Adipose tissue (tissue), 3 donors: ENCODE results near the gene TRAK2. TPM values are rescaled to one million over a fixed set of nuclear protein-coding genes. Genes with fewer than 3 reads are reported as not detected.

ENCODE experiments used
- H3K27ac ChIP-seq: one replicate; pipeline ENCODE4 v1.5.1; 2013; ENCODE audit warnings: low read depth, low read length
- WGBS, 3 donors: extraction: QIAGEN DNeasy Blood & Tissue Kit; methylation state at CpG; one replicate each; pipeline ENCODE4 v1.1.7; 2013; 5-methylcytosine and 5-hydroxymethylcytosine counted together
- polyA plus RNA-seq, 3 donors: library from polyadenylated mRNA; stranded (reverse); fragments of 200-250 nt; gene quantifications; one replicate each; pipeline ENCODE4 v1.2.3, GENCODE V29; 2013
- donor health status: healthy with polysubstance abuse.
- donor health status: Bipolar disorder and iron deficiency.
- donor health status: healthy.

TRAK2 gene
- polyA plus RNA-seq, 3 donors: 7.7 to 66.6 (median 15.0) TPM

DNA sequence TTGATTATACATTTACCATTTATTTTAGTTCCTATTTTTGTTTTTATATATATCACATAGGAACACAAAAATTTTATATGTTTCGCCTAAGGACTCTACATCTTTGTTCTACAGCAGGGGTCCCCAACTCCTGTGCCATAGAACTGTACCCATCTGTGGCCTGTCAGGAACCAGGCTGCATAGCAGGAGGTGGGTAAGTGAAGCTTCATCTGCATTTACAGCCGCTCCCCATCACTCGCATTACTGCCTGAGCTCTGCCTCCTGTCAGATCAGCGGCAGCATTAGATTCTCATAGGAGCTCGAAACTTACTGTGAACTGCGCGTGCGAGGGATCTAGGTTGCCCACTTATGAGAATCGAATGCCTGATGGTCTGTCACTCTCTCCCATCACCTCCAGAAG is 25.3 kb downstream of the TRAK2 start:
- no peak overlapping the region for H3K27ac ChIP-seq
- 91 to 99% (median 94%) methylated on average over 9 of the region's 9 CpGs for WGBS, 3 donors

DNA sequence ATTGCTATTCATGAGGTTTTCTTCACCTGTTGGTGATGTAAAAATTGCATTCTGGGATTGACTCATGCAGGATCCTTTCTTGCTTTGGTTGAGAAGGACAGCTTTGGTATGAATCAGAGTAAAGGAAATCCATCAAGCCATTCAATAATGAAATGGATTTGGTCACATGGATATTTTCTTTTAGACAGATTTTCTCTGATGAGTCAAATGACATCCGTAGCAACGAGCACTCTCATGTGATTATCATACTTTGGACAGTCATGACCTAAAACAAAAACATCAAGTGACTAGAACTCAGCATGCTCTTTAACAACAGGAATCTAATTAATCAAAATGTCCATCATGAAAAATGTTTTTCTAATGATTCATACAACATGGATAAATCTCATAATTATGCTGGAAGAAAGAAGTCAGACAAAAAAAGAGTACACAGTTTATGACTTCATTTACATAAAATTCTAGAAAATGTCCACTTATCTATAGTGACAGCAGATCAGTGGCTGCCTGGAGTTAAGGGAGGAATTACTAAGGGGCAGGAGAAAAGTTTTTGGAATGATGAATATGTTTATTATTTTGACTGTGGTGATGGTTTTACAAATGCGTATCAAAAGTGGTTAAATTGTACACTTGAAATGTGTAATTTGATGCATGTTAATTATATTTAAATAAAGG is 30.7 kb downstream of the TRAK2 start:
- H3K27ac ChIP-seq: no peak overlapping the region
- WGBS, 3 donors: 75 to 79% (median 77%) methylated on average over 3 of the region's 3 CpGs

DNA sequence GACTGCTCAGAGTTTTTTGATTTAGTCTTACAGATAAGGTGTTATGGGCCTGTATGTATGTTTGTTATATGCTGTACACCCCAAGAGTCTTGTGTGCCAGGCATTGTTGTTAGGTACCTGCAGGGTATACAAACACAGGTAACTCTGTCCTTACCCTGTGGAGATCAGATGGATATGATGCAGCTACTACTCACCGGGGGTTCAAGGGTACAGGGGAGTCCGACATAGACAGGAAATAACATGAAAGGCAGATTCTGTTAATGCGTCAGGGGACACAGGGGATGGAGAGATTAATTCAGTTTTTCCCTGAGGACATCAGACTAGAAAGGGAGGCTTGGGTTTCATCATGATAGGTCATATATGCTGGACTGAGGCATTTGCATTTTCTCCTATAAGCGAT is 31.3 kb downstream of the TRAK2 start:
- WGBS, 3 donors: 89 to 97% (median 92%) methylated on average over 4 of the region's 4 CpGs
- H3K27ac ChIP-seq: no peak overlapping the region

DNA sequence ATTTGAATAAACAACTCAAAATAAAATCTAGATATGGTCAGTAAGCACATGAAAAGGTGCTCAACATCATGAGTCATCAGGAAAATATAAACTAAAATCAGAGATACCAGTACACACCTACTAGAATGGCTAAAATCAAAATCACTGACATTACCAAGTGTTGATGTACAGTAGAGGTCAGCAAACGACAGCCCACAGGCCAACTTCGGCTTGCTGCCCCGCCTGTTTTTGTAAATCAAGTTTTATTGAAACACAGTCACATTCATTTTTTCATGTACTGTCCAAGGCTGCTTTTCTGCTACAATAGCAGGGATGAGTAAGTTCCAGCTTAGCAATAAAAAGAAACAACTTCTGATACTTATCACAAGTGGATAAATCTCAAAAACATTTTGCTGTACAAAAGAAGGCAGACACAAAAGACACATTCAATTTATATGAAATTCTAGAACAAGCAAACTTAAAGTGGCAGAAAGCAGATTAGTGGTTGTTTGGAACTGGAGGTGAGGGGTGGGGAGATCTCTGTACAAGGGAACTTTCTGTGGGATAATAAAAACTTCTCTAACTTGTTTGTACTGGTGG is 32.1 kb downstream of the TRAK2 start:
- WGBS, 3 donors: 72 to 77% (median 76%) methylated on average over 3 of the region's 3 CpGs
- no peak overlapping the region for H3K27ac ChIP-seq

DNA sequence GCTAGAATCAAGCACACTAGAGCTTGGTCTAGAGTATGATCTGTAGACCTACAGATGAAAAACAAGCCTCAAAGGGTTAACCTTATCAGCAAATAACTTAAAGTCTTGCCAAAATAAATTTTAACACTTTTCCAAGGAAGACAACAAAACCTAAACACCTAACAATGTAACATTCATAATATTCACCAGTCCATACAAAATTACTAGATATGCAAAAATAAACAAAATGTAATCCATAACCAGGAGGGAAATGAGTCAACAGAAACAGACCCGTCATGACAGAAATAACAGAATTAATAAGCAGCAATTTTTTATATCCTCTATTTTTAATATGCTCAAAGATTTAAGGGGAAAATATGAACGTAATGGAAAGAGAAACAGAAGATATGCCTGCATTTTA is 36.1 kb downstream of the TRAK2 start:
- no peak overlapping the region for H3K27ac ChIP-seq
- 11 to 35% (median 20%) methylated on average over 2 of the region's 2 CpGs for WGBS, 3 donors

DNA sequence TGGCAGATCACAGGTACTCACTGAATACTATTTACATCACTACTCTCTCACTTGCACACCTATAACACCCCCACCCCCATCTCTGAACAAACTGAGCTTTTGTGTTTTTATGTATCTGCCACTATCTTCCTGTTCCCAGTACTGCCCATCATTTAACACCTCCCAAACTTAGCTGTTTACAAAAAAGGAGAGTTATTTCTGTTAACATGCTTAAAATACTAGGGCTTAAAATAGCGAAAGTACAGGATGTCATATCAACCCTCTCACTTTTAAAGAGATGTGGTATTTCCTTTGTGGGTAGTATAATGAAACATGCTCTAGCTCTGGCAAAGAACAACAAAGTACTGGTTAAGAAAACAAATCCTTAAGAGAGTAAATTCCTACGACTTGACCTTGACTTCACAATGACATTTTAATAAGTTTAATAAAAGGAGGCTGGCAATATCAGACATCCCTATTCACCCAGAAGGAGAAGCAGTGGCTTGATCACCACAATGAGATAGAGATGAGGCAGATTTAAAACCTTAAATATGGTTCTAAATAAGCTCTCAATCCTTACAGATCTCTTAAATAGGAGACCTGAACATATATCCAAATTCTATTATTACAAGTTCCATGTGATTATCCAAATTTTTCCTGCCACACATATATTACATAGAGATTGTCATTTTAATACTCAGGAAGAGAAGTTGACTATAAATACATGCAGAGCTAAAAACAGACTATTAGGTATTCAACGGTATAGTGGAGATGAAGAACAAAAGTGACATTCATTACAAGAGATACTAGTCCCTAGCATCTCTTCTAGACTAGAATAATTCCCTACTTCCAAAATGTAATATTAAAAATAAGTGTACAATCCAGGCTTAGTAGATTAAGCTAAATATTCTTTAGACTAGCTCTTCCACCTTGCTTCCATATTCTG is 36.9 kb downstream of the TRAK2 start:
- no peak overlapping the region for H3K27ac ChIP-seq
- 20 to 53% (median 31%) methylated on average over 3 of the region's 3 CpGs for WGBS, 3 donors

DNA sequence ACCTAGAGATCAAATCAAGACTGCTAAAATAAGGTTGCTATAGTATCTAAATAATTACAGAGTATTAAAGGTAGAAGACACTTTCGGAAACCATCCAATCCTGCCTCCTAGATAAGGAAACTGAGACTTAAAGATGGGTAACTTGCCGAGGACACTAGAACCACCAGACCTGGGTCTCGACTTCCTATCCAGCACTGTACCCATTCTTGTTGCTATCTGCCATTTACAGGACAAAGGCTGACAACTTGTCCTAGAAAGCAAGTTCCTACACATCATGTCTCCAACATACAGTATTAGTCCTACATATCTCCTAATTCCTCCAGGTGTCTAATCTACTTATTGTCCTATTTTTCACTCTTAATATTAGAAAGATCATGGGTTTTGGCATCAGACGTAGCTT is 37.7 kb downstream of the TRAK2 start:
- no peak overlapping the region for H3K27ac ChIP-seq
- WGBS, 3 donors: 54 to 68% (median 55%) methylated on average over 4 of the region's 4 CpGs

DNA sequence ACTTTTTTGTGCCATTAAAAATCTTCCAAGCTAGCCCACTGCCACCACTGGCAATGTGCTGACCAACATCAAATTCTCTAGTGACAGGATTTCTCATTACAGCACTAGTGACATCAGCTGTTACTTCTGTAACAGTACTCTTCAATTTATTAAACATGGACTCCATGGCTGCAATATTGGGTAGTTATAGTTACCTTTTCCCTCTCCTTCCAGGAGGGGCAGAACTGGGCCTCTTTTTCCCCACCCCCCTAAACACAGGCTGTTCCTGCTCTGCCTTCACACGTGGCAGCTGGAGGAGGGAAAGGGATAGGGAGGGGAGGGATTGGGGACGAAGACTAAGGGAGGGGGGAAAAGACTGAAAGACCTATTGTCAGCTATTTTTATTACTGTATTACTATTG is 38.1 kb downstream of the TRAK2 start:
- 42 to 74% (median 53%) methylated on average over 2 of the region's 2 CpGs for WGBS, 3 donors
- H3K27ac ChIP-seq: no peak overlapping the region

DNA sequence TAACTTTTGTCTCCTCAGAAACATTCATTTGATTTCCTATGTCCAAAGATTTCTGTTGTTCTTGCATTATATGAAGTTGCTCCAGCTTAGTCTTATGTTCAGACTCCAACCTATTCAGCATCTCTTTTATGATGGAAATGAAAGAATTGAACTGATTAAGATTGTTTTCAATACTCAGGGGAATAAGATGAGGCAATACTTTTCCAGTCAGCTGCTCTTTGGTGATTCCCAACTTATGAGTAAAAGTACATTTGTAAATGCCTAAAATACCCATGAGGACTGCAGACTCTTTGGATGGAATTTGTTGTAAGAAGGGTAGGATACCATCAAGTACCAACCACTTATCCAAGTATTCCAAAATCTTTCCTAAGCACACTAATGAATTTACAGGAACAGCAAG is 39.8 kb downstream of the TRAK2 start:
- H3K27ac ChIP-seq: no peak overlapping the region

DNA sequence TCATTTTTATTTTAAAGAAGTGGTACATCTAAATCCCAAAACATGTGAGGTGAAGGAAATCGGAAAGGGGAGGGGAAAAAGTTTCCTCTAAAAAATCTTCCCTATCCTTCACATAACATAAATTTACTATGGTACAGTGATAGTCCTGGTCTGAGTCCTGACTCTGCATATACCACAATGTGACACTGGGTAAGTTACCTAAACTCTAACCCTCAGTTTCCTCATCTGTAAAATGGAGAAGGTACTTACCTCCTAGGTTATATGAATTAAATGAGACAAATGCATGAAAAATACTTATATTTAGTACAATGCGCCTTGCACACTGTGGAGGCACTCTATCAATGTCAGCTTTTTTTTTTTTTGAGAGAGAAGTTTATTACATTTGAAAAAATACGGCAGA is 42.3 kb downstream of the TRAK2 start:
- H3K27ac ChIP-seq: no peak overlapping the region
- WGBS, 3 donors: 87 to 94% (median 94%) methylated on average over 3 of the region's 3 CpGs

DNA sequence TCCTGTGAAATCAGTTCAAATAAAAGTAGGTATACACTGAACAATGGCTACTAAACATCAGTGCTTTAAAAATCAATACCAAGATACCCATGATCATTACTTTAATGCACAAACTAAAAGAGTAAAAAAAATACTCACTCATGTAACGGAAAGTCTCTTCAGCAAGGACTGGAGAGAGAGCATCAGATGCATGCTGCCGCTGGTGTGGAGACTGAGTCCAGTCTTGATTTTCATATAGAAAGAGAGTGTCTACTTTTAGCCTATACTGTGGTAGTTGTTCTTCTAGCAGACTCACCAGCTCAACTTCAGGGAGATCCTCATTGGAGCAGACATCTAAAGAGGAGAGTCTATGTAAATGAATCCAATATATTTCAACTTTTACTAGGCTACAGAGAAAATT is 44.0 kb downstream of the TRAK2 start:
- 54 to 93% (median 81%) methylated on average over 2 of the region's 2 CpGs for WGBS, 3 donors
- no peak overlapping the region for H3K27ac ChIP-seq

DNA sequence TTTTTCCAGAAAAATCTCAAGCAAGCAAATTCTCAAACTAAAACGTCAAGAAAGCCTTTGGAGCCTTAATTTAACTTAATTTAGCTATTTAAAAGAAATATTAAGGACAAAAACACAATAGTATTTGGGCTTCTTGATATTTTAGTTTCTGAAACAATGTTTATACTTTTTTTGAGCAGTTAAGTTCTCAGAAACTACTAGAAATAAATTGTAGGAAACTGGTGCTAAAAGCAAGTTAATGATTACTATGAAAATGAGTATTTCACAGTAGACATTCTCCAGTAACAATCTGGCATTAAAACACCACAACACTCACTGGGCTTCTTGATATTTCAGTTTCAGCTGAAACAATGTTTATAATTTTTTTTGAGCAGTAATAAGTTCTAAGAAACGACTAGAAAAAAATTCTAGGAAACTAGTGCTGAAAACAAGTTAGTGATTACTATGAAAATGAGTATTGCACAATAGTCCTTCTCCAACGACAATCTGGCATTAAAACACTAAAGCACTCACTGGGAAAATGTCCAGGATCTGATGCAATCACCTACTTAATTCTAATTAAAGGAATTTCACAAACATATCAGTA is 45.1 kb downstream of the TRAK2 start:
- H3K27ac ChIP-seq: no peak overlapping the region
- 9 to 24% (median 16%) methylated on average over 3 of the region's 3 CpGs for WGBS, 3 donors

DNA sequence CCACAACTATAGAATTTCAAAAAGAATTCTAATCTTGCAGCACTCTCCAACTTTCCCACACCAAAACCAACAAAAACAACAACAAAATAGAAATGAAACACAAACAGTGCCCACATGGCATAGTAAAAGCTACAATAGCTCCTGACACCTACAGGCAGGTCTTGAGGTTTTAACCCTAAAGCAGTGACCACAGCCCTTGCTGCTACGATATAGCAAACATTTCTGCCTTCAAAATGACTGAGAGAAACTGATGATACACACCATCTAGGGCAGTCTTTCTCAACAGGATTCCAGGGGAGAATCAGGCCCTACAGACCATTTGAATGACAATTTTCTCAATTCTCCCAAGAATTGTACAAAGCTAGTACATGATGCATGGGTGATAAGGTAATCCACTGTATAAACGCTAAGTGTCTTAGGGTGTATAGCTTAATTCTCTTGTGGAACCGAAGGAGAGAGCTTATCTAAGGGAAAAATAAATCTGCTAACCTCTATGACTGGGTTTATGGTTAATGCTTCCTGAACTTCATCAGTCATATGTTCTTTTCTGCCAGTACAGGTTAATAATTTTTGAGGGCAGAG is 46.5 kb downstream of the TRAK2 start:
- 47 to 75% (median 73%) methylated on average over 3 of the region's 3 CpGs for WGBS, 3 donors
- H3K27ac ChIP-seq: no peak overlapping the region

DNA sequence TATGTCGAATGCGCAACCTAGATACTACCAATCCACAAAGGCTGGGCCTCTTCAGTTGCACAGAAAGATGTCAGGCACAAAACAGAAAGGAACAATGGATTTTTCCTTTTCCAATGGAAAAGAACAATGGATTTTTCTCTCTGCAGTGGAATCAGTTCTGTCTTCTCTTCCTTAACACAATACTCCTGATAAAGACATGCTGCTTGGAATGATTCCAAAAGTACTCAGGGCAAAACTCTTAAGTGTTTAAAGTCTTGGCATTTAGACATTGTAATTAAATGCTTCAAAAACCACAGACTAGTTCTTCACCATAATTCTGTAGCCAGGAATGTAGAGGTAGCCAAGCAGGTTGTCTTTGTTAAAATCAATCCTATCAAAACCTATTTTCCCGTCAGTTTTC is 47.4 kb downstream of the TRAK2 start:
- H3K27ac ChIP-seq: no peak overlapping the region
- 78 to 93% (median 91%) methylated on average over 3 of the region's 3 CpGs for WGBS, 3 donors

DNA sequence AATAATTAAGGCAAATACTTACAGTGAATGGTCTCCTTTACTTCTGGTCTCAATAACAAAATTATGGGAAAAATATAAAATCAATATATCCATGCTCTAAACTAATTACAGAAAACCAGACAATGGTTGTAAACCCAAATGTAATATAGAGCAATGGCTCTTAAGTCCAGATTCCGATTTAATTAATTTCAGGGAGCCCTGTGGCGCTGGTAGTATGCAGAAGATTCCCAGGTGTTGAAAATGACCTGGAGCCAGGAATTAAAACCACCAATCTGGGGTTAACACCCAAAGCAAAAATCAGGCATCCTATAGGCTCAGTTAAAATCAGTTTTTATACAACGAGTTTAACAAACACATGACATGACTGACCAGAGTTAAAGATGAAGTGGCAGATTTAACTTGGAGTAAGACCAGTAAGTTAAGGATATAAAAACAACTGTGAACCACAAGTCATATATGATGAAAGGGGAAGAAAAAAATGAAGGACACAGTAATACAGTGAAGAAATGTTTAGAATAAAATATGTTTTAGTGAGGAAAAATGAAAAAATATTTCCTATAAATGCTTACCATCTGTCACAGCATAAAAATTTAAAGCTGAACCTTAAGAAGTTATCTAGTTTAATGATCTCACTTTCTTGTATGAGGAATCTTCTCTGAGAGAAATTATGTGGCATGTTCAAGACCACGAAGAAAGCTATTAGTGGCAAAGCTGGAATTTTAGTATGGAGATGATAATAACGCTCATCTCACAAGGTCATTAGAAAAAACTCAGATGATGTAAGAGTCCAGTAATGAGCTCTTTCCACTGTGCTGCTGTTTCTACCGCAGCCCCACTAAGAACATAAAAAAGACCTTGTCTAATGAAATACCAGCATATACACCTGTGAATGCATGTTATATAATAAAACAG is 48.4 kb downstream of the TRAK2 start:
- no peak overlapping the region for H3K27ac ChIP-seq
- WGBS, 3 donors: 59 to 81% (median 79%) methylated on average over 6 of the region's 6 CpGs

DNA sequence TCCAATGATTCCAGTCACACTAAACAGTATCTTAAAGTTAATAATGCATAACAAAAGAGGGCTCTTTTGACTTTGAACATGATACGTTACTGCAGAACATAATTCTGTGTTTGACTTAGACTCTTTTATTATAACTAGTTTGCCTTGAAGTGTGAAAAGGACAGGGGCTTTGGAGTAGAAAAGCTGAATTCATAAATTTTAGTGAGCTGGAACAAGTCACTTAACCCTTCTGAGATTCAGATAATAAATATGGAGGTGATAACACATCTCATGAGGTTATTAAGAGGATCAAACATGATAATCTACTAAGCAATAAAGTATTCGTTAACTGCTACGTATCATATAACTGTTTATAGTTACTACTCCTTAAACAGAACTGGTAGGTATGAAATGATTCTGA is 49.4 kb downstream of the TRAK2 start:
- no peak overlapping the region for H3K27ac ChIP-seq
- 77 to 96% (median 95%) methylated on average over 3 of the region's 3 CpGs for WGBS, 3 donors

DNA sequence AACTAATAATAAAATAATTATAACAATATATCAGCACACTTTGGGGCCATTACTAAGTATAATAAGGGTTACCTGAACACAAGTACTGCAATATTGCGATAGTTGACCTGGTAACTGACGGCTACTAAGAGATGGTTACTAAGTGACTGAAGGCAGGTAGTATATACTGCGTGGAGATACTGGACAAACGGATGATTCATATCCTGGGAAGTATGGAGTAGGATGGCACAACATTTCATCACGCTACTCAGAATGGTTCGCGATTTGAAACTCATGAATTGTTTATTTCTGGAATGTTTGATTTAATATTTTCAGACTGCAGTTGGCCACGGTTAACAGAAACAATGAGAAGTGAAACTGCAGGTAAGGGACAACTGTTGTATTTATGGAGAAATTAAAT is 54.7 kb downstream of the TRAK2 start:
- WGBS, 3 donors: 83 to 91% (median 85%) methylated on average over 8 of the region's 8 CpGs
- no peak overlapping the region for H3K27ac ChIP-seq

DNA sequence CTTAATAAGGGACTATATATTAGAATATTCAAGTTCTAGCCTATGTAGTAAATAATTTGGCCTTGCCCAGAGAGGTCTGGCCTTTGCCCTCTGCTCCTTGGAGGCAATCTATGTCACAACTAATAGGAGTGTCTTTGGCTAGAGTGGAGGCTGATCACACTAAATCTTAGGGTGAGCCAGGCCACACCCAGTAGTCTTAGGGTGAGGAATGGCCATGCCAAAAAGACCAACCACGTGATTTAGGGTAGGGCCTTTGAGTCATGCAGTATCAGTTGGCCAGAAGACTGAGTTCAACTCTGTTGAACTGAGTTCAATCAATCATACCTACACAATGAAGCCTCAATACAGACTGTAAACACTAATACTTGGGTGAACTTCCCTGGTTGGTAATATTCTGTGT is 68.1 kb downstream of the TRAK2 start:
- H3K27ac ChIP-seq: no peak overlapping the region
- 68 to 77% (median 68%) methylated on average over 1 of the region's 1 CpG for WGBS, 3 donors
